Stomach (tissue), 9 donors: ENCODE data around the gene DNAH10. TPM values are rescaled to one million over a fixed set of nuclear protein-coding genes. Genes with fewer than 3 reads are reported as not detected.

Experiments
- DNase-seq, 2 donors: peaks; one replicate each; pipeline versions ENCODE4 v3.0.0 to v3.0.0-alpha.2; 2013 to 2019
- H3K27ac ChIP-seq, 5 donors: fragments of 200-600 bp in 4 of 5; sonication (generic) in 4 of 5; one replicate each; pipeline ENCODE4 v1.5.1; 2013 to 2019; ENCODE audit warnings: mild to moderate bottlenecking in 1 of 5, moderate library complexity in 1 of 5
- H3K27me3 ChIP-seq, 3 donors: fragments of 200-600 bp; sonication (generic); one replicate each; pipeline ENCODE4 v1.5.1; 2017 to 2019; ENCODE audit warnings: mixed run types in 1 of 3
- H3K36me3 ChIP-seq, 4 donors: fragments of 200-600 bp; sonication (generic); 1 replicate in 3 of 4; 2 replicates in 1 of 4; pipeline ENCODE4 v1.5.1; 2016 to 2019
- H3K4me1 ChIP-seq, 4 donors: fragments of 200-600 bp; sonication (generic); one replicate each; pipeline ENCODE4 v1.5.1; 2016 to 2019
- H3K4me3 ChIP-seq, 4 donors: fragments of 200-600 bp; sonication (generic) in 3 of 4; one replicate each; pipeline ENCODE4 v1.5.1; 2016 to 2019; ENCODE audit warnings: mild to moderate bottlenecking in 1 of 4
- H3K9me3 ChIP-seq, 4 donors: fragments of 200-600 bp; sonication (generic); one replicate each; pipeline ENCODE4 v1.5.1; 2016 to 2019
- EP300 ChIP-seq: sonication (generic); formaldehyde crosslinking; IDR thresholded peaks from one replicate; pipeline ENCODE4 v1.6.1; 2017; ENCODE audit warnings: antibody characterized with exemption
- POLR2A ChIP-seq, 4 donors: fragments of 450-650 bp; IDR thresholded peaks; one replicate each; pipeline ENCODE4 v1.6.1; 2016; ENCODE audit warnings: antibody characterized with exemption in 4 of 4, control low read depth in 2 of 4, mild to moderate bottlenecking in 1 of 4, moderate library complexity in 1 of 4
- POLR2AphosphoS5 ChIP-seq, 3 donors: sonication (generic); formaldehyde crosslinking; IDR thresholded peaks; one replicate each; pipeline ENCODE4 v1.6.1; 2016; ENCODE audit warnings: antibody characterized with exemption in 3 of 3
- WGBS, 5 donors: extraction: QIAGEN DNeasy Blood & Tissue Kit in 3 of 5; methylation state at CpG; one replicate each; pipeline versions ENCODE4 v1.1.5 to v1.1.7; 2013 to 2018; 5-methylcytosine and 5-hydroxymethylcytosine counted together
- intact Hi-C: fragments of 100-400 bp; cut with DNase I; formaldehyde crosslinking; loops from one replicate; pipeline ENCODE4 v1.15.1; 2023; ENCODE audit warnings: low total_unique reads
- polyA plus RNA-seq, 3 donors: library from polyadenylated mRNA; stranded (reverse); fragments of 200-250 nt; gene quantifications; one replicate each; pipeline ENCODE4 v1.2.3, GENCODE V29; 2013
- total RNA-seq, 5 donors: library from RNA; depleted of rRNA; stranded (reverse); fragments of >200 nt; gene quantifications; one replicate each; pipeline versions ENCODE4 v1.1.0 to v1.2.3, GENCODE V29; 2014 to 2016
- TF ChIP-seq, protein P1 (sequence below), 7 experiments: fragments of 450-650 bp in 4 of 7; fragments of 200-600 bp in 3 of 7; sonication (generic) in 3 of 7; IDR thresholded peaks; one replicate each; pipeline ENCODE4 v1.5.1; 2016 to 2019; ENCODE audit warnings: antibody characterized with exemption in 7 of 7, control low read depth in 2 of 7, mild to moderate bottlenecking in 1 of 7
- donor health status: healthy with polysubstance abuse.
- donor health status: Bipolar disorder and iron deficiency.
- donor health status: healthy.

The DNAH10 gene
- total and polyA plus RNA-seq, 8 donors, result under 0.01 to 0.92 (median 0.15) TPM; not detected in 3

- no peaks in the 10 kb centered on the region for H3K27me3 ChIP-seq
- H3K4me3 ChIP-seq, result peak overlapping the region; percentile 84 to 99 (median 96)
- peaks cover 0 to 18% (median 9%) of the 10 kb centered on the region in 4 donors for H3K36me3 ChIP-seq
- peaks cover 13 to 48% (median 33%) of the 10 kb centered on the region in 4 donors for H3K4me1 ChIP-seq
- intact Hi-C loops, result no loop called here
- DNase-seq, result peak; percentile 52 to 71
- WGBS, 5 donors, result 1 to 20% (median 2%) methylated on average over 25 to 69 of the region's 69 CpGs
- no peaks in the 10 kb centered on the region for H3K9me3 ChIP-seq
- H3K27ac ChIP-seq, result peak overlapping the region; percentile 81 to 97 (median 96)
- TF ChIP-seq POLR2AphosphoS5 (IDR thresholded peaks at IDR 0.05) (no peak), POLR2A (IDR thresholded peaks at IDR 0.05) (no peak), EP300 (no peak)
- TF ChIP-seq, protein P1, sequence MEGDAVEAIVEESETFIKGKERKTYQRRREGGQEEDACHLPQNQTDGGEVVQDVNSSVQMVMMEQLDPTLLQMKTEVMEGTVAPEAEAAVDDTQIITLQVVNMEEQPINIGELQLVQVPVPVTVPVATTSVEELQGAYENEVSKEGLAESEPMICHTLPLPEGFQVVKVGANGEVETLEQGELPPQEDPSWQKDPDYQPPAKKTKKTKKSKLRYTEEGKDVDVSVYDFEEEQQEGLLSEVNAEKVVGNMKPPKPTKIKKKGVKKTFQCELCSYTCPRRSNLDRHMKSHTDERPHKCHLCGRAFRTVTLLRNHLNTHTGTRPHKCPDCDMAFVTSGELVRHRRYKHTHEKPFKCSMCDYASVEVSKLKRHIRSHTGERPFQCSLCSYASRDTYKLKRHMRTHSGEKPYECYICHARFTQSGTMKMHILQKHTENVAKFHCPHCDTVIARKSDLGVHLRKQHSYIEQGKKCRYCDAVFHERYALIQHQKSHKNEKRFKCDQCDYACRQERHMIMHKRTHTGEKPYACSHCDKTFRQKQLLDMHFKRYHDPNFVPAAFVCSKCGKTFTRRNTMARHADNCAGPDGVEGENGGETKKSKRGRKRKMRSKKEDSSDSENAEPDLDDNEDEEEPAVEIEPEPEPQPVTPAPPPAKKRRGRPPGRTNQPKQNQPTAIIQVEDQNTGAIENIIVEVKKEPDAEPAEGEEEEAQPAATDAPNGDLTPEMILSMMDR (IDR thresholded peaks at IDR 0.05), result no peak
Observed at GRCh38 chr12:123973552-123974341, 211.6 kb downstream of the DNAH10 start.

DNA sequence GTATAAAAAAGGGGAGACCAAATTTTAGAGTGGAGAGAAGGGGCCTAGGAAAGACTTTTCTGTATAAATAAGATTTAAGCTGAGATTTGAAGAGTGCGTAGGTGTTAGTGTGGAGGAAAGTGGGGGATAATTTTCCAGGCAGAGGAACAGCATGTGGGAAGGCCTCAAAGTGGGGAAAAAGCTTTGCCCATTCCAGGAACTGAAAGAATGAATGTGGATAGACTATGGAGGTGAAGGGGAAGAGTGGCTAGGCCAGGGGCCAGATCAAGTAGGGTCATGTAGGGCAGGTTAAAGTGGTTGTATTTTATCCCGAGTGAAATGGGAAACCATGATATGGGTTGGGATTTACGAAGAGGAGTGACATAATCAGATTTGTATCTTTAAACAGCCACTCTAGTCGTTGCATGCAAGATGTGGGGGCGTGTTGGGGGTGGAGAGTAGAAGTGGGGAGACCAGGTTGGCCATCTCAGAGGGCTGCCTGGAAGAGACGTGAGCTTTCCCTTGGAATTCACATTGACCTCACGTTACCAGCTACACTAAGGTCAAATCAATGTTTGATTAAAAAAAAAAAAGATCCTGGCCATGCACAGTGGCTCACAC is 214.2 kb downstream of the DNAH10 start:
- no peaks in the 10 kb centered on the region for H3K9me3 ChIP-seq
- no peak for DNase-seq
- H3K4me3 ChIP-seq, result no peak overlapping the region
- H3K27ac ChIP-seq, result no peak overlapping the region
- 75 to 87% (median 83%) methylated on average over 7 of the region's 7 CpGs for WGBS, 5 donors
- peaks cover 9 to 27% (median 20%) of the 10 kb centered on the region in 4 donors for H3K4me1 ChIP-seq
- intact Hi-C loops, result no loop called here
- H3K27me3 ChIP-seq, result no peaks in the 10 kb centered on the region
- peaks cover 0 to 23% (median 9%) of the 10 kb centered on the region in 4 donors for H3K36me3 ChIP-seq
- TF ChIP-seq POLR2A (IDR thresholded peaks at IDR 0.05) (no peak), EP300 (no peak), POLR2AphosphoS5 (IDR thresholded peaks at IDR 0.05) (no peak)
- TF ChIP-seq, protein P1 (IDR thresholded peaks at IDR 0.05), result no peak

DNA sequence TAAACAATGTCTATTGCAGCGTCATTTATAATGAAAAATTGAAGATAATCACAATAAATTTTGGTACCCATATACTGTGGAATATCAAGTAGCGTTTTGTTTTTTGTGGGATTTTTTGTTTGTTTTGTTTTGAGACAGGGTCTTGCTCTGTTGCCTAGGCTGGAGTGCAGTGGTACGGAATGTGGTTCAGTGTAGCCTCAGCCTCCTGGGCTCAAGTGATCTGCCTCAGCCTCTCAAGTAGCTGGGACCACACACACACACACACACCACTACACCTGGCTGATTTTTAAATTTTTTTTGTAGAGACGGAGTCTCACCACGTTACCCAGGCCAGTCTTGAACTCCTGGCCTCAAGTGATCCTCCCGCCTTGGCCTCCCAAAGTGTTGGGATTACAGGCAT is 217.5 kb downstream of the DNAH10 start:
- DNase-seq, result no peak
- Histone ChIP-seq H3K4me1 (peaks cover 5 to 29% (median 12%) of the 10 kb centered on the region in 4 donors), H3K36me3 (peaks cover 0 to 29% (median 12%) of the 10 kb centered on the region in 4 donors), H3K27me3 (no peaks in the 10 kb centered on the region), H3K27ac (no peak overlapping the region), H3K9me3 (no peaks in the 10 kb centered on the region), H3K4me3 (no peak overlapping the region)
- TF ChIP-seq POLR2AphosphoS5 (IDR thresholded peaks at IDR 0.05) (no peak), POLR2A (IDR thresholded peaks at IDR 0.05) (no peak), EP300 (no peak)
- TF ChIP-seq, protein P1 (IDR thresholded peaks at IDR 0.05), result no peak
- WGBS, 5 donors, result 91 to 98% (median 96%) methylated on average over 6 of the region's 6 CpGs
- intact Hi-C loops, result no loop called here

DNA sequence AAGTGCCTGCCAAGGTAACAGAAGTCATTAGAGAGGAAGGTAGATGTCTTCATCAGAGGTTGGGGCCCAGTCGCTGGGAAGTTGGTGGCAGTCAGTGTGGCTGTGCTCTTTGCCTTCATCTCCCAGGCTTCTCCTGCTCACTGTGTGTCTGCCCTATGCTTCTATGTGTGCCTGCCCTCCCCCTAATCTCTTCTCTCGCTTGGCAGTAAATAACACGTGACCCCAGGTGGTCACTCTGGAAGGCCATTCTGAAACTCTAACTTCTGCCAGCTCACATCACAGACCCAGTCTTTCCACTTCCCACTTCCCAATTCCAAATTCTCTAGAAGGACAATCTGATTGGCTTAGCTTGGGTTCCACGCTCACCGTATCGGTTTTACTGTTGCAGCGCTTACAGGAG is 220.2 kb downstream of the DNAH10 start:
- DNase-seq, result no peak
- TF ChIP-seq POLR2A (IDR thresholded peaks at IDR 0.05) (no peak), POLR2AphosphoS5 (IDR thresholded peaks at IDR 0.05) (no peak), EP300 (no peak)
- TF ChIP-seq, protein P1 (IDR thresholded peaks at IDR 0.05), result no peak

More for the DNA sequence above, 220.2 kb downstream of the DNAH10 start:
- Histone ChIP-seq H3K27me3 (no peaks in the 10 kb centered on the region), H3K9me3 (no peaks in the 10 kb centered on the region), H3K4me3 (no peak overlapping the region), H3K27ac (no peak overlapping the region), H3K4me1 (peaks cover 7 to 33% (median 17%) of the 10 kb centered on the region in 4 donors), H3K36me3 (peaks cover 0 to 23% (median 5%) of the 10 kb centered on the region in 4 donors)
- intact Hi-C loops, result no loop called here
- WGBS, 5 donors, result 44 to 71% (median 60%) methylated on average over 7 of the region's 7 CpGs
